Hypothalamus (tissue), 51 donors: ENCODE measurements around the gene GBP1.
"Not testable (repeated sequence)": the region's sequence is repeated elsewhere in the genome, so short reads cannot be mapped to it uniquely, and the experiment has no call there.

ENCODE experiments used
- DNase-seq, 51 donors: peaks; one replicate each; lab custom pipeline; 2025; lab: John Stamatoyannopoulos, UW

Gene GBP1

DNA sequence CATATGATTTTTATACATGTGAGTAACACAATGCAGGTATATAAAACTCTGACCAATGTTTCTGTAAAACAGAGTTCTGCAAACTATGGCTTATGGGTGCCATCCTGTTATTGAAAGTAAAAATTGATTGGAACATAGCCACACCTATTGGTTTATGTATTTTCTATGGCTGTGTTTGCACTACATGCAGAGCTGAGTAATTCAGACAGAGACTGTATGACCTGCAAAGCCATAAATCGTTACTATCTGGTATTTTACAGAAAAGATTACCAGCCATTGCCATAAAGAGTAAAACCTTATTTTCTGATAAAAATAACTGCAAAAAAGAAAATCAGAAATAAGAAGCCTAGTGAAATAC, 13.1 kb downstream of the GBP1 start:
- DNase-seq: no peak

DNA sequence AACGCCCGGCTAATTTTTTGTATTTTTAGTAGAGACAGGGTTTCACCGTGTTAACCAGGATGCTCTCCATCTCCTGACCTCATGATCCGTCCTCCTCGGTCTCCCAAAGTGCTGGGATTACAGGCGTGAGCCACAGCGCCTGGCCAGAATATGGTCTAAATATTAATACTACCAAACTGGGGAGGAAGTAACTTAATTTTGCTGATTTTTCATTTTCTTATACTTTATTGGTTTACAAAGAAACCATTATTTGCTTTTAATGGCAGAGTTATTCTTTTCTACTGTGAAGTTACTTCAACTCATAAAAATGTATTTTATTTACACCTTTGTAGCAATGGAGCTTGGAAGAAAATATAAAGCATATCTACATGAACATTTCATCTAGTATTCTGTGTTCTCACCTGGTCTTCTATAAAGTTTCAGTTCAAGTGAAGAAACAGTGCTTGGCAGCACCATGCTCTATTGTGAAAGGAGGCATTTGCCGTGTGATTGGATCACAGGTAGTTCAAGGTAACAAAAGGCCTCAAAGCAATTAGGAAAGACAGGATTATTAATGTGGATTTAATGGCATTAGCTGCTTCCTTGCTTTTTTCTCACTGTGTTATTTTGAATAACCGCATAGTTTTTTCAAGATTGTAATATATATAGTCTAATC, 13.6 kb downstream of the GBP1 start:
- DNase-seq: no peak

DNA sequence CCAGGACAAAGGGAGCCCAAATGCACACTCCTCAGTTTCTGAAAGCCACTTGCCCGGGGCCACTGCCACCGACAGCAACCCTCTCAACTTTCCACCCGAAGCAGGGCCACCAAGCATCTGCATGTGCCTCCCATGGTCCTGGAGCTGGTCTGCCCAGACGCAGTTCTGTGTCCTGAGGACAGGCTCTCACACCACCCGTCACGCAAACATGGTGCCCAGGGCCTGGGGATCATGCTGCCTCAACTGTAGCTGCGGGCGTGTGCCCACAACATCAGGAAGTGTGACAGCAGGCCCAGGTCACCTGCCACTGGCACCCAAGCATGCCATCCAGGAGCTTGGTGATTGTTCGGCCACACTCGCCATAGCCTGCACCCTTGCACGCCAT, 14.4 kb downstream of the GBP1 start:
- DNase-seq: no peak

DNA sequence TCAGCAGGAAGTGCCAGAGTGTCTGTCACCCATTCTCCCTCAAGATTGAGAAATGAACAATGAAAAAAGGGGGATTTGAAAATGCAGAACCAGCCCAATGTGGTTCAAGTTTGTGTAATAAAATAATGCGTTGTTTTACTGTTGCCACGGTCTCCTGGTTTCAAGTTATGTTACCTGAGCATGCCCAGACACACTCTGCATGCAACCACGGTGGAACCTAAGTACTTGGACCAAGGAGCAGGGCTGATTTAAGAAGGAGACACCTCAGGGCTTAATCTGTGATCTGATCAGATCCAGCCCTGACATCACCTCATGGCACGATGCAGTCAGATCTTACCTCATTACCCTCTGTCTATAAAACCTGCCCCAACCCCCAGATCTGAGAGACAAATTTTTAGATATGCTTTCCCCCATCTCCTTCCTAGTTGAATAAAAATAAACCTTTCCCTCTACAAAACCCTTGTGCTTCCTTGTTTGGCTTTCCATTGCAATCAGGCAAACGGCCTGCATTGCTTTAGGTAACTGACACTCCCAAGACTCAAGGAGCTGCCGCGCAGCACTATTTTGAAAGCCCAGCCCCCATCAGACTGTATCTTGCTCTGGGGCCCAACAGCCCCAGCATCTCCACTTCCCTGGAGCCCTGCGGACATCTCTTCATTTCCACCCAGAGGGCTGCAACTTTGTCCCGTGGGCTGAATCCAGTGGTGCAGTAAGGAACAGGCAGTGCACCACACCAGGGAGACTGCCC, 14.9 kb downstream of the GBP1 start:
- DNase-seq: not testable (repeated sequence)

DNA sequence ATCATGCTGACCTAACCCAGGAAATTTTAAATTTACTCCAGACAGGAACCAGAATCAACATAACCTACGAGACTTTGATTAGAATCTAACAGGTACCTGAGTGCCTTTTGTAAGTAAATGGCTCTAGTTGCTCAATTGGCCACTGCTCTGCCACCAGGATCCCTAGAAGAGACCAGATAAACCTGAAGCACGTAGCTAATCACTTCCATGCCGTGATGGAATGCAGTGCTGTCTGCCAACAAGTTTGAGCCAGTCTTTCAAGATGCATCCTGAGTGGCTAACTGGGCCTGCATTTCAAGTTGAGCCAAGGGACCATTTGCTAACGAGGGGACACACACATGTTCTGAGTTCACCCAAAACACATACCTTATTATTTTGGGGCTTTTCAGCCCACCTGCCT, 15.8 kb downstream of the GBP1 start:
- DNase-seq: not testable (repeated sequence)

DNA sequence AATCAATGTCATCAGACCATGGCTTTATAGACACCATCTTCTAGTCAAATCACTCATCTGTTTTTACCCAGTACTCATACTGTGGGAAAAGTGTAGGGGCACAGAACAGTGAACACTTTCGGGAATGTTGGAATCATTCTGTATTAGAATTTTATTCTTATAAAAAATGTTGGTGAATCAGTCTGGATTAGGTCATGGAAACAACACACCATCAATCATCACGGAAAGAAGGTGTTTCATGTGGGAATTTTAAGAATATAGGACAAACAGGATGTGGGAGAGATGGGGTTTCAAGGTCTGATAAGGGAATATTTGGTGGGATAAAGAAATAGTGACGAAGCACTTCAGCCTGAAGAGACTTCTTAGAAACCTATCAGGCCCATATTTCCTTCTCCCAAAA, 17.3 kb downstream of the GBP1 start:
- no peak for DNase-seq

DNA sequence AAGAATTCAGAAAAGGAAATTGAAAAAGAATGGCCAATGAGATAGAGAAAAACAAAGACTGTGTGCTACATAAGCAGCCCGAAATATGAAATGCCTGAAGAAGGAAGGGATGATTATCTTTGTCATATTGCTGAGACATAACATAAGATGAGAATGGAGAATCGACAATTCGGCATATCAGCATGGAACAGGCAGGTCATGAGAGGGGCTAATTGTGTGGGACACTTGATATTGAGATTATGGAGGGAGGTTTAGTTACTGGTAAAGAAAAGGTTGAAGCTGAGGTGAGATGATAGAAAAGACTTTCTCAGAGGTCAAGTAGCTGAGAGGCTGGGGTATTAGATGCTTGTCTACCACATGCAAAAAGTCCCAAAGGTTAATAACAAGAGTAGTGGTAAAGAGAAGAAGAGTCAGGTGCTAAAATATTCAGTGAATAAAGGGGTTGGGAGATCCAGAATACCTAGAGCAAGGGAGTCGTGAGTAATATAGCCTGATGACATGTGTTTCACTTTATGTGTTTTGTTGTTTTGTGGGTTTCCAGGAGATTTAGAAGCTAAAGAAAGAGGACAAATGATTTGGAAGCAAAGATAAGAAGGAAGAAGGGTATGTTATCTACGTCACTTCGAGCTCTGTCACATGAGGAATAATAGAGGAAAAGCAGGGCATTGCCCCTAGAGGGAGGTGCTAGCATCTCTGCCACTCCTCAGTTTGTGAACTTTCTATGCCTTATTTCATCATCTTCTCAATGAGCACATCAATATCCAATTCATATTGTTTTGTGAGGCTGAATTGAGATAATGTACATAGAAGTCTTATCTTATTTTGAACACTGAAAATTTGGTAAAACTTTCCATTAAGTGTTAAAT, 18.5 kb downstream of the GBP1 start:
- DNase-seq: not testable (repeated sequence)

DNA sequence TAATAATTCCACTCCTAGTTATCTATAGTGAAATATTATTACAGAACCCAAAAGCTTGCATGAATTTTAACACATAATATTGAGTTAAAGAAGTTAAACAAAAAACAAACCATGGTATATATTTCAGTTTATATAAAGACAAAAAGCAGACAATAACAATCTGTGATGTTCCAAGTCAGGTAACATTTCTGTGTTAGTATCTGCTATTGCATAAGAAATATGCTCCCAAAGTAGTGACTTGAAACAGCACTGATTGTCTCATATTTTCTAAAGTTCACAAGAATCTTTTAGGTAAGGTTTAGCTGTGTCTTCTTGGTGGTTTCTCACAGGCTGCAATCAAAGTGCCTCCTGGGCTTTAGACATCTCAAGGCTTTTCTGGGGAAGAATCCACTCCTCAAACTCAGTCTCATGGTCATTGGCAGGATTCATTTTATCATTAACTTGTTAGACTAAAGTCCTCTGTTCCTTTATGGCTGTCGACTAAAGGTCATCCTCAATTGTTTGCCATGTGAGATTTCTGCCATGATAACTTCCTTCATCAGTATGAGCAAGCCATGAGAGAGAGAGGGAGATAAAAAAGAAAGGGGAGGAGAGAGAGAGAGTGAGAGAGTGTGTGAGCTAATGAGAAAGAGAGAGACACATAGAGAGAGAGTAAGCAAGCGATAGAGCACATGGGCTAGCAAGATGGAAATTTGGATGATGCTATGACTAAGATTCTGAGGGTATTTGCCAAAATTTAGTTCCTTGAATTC, 19.9 kb downstream of the GBP1 start:
- DNase-seq: no peak

DNA sequence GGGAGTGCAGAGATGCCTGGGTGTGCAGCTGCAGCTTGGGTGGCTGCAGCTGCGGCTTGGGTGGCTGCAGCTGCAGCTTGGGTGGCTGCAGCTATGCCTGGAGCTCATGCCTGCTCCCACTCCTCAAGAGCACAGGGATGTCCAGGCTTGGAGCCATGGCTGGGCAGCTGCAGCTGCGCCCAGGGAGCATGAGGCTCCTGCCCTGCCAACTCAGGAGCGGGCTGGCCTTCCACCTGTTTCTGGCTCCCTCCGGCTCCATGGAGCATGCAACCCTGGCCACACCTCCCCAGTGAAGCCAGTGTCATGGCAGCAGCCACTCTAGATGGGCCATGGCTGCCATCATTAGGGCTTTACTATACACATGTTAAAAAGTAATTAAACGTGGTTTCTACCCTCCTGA, 21.1 kb downstream of the GBP1 start:
- DNase-seq: no peak

DNA sequence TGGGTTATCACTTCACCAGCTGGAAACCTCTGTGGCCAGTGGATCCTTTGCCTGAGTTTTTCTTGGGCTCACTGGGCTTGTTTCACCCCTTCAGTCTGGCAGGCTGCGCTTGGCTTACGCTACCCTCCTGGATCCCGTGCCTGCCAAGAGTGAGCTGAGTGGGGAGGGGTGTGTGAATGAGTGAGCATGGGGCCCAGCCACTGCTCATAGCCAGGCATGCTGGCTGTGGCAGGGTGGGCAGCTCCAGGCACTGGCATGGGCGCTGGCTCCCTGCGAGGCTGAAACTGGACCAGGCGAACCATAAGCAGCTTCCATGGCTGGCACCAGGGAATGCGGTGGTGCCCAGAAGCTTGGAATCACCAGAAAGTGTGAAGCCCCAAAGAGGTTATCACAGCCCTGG, 22.5 kb downstream of the GBP1 start:
- DNase-seq: no peak

DNA sequence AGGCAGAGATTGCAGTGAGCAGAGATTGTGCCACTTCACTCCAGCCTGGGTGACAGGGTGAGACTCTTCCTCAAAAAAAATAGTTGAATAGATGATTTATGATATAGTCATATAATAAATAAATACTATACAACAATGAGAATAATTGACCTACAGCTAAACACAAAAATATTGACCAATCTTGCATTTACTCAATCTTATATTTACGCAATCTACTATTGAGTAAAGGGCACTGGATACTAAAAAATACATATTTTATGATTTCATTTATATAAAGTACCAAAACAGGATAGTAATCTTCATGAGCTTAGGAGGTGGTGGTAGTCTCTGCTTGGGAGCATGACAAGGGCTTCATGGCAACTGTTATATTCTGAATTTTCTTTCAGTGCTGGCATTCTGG, 23.3 kb downstream of the GBP1 start:
- DNase-seq: no peak

DNA sequence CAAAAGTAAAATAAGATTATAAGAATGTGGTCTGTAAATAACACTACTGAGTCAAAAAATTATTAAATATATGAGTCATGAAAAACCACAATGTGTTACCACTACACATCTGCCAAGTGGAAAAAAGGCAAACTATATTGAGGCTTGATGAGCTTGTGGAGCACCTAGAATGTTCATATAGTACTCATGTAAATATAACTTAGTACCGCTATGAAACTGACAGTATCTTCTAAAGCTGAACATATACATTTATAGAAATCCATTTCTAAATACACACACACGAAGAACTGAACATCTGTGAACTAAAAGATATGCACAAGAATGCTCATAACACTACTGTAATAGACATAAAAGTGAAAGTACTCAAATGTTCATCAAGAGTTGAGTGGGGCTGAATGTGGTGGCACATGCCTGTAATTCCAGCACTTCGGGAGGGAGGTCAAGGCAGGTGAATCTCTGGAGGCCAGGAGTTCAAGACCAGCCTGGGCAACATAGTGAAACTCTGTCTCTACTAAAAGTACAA, 23.8 kb downstream of the GBP1 start:
- DNase-seq: no peak

DNA sequence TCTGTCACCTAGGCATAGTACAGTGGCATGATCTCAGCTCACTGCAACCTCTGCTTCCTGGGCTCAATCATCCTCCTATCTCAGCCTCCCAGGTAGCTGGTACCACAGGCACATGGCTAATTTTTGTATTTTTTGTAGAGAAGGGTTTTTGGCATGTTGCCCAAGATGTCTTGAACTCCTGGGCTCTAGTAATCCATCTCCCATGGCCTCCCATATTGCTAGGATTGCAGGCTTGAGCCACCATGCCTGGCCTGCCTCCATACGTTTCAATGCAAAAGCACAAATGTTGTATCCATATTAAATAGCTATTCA, 24.7 kb downstream of the GBP1 start:
- DNase-seq: no peak

DNA sequence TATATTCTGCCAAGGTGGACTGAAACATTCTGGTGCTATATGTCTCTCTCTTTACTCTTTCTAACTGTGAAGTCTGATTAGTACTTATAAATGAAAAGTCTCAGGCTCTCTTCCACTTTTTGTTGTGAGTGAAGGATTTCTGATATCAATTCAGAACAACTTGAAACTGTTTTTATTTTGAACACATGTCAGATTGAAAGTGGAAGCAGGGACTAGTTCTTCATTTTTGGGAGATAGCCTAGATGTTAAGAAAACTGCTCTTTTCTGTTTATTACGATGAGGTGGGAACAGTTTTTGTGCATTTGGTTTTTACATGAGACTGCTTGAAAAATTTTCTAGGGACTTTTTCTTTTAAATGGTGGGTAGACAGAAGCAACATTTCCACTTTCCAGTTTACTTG, 27.8 kb downstream of the GBP1 start:
- no peak for DNase-seq

DNA sequence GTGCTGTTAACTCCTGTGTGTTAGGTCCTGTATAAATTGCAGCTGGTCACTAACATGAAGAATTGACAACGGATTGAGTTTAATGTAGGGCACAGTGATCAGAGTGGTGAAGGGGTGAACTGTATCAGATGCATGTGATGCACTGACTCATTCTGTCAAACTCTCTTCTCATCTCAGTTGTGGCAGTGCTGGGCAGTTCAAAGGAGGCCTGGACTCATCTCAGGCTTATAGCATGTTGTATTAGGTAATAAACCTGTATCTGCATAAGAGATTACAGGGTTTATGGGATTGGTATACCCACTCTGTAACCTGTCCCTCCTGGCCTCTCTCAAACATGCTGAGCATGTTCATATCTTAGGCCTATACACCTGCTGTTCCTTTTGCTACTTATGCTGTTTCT, 29.9 kb downstream of the GBP1 start:
- no peak for DNase-seq

DNA sequence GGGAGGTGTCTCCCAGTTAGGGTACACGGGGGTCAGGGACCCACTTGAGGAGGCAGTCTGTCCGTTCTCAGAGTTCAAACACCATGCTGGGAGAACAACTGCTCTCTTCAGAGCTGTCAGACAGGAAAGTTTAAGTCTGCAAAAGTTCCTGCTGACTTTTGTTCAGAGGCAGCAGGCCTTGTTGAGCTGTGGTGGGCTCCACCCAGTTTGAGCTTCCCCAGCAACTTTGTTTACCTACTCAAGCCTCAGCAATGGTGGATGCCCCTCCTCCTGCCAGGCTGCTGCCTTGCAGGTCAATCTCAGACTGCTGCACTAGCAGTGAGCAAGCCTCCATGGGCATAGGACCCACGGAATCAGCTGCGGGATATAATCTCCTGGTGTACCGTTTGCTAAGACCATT, 31.0 kb downstream of the GBP1 start:
- not testable (repeated sequence) for DNase-seq

DNA sequence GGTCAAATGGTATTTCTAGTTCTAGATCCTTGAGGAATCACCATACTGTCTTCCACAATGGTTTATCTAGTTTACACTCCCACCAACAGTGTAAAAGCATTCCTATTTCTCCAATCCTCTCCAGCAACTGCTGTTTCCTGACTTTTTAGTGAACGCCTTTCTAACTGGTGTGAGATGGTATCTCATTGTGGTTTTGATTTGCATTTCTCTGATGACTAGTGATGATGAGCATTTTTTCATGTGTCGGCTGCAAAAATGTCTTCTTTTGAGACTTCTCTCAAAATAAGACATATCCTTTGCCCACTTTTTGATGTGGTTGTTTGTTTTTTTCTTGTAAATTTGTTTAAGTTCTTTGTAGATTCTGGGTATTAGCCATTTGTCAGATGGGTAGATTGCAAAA, 36.0 kb downstream of the GBP1 start:
- DNase-seq: not testable (repeated sequence)

DNA sequence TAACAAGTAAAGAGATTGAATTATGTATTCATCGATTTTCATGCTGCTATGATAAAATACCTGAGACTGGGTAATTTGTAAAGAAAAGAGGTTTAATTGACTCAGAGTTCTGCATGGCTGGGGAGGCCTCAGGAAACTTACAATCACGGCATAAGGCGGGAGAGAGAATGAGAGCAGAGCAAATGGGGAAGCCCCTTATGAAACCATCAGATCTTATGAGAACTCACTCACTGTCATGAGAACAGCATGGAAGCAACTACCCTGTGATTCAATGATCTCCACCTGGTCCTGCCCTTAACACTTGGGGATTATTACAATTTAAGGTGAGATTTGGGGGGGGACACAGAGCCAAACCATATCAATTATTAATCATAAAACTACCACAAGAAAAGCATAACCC, 39.1 kb downstream of the GBP1 start:
- no peak for DNase-seq

DNA sequence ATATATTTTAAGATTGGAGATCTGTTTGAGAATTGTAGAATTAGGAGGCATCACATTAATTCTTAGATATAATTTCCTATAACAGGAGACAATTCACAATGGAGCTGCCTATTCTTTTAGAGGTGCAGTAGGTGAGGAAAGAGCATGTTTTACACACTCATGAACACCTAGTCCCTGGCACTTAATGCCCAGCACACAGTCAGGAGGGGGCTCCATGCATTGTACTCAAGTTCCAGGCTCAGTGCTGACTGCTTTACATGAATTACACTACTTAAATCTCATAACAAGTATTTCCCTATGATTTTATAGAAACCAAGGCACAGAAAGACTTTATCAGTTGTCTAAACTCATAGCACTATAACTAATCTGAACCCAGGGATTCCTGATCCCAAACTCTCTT, 42.0 kb downstream of the GBP1 start:
- no peak for DNase-seq

DNA sequence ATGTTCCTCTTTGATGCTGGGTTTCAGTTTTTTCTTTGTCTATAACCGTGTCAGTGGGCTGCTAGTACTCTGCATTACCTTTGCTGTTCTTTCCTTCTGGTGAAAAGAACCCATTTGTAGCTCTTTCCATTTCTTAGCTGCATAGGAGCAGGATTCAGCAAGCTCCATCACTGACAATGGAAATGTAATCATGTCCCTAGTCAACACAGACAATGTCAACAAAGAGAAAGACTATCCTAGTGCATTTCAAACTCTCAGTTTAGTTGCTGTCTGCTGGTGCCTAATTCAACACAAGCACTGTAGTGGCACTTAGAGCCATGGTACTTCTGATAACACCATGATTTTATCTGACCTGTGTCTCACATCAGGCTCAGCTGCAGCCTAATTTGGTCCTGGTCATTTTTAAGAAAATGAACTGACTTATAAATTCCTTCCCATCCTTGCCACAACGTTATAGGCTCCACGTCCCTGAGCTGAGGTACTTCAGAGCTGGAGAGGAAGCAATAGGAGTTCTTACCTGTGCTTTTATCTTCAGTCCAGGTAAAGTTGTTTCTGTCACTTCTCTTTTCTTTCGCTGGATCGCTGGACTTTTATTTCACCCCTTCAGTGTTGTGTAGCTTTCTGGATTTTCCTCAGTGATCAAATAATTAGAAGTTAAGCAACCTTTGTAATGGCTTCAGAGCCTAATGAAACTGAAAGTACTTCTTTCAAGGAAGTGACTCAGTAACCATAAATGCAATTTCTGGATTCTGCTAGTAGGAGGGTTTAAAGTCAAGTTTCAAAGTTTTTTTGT, 42.6 kb downstream of the GBP1 start, which contains the start of gene GBP3:
Gene GBP3, minus strand, starts transcription at position 700 of the 793 bp plus-strand sequence. CDS start 2,145 bp downstream, outside the sequence.
- DNase-seq: peak in 1 of 51 donors; percentile 13
